Activated CD8-positive, alpha-beta memory T cell treated with anti-CD3 and anti-CD28 coated beads, Interleukin-2, amount 50 U/mL, for 24 hours (primary cell): Measurements from ENCODE around the gene PSMC5.
"Not testable (repeated sequence)": the region's sequence is repeated elsewhere in the genome, so short reads cannot be mapped to it uniquely, and the experiment has no call there.

Experiments
- DNase-seq: peaks from one replicate; pipeline ENCODE4 v3.0.0-alpha.2; 2020; ENCODE audit errors: extremely low read depth

The PSMC5 gene

DNA sequence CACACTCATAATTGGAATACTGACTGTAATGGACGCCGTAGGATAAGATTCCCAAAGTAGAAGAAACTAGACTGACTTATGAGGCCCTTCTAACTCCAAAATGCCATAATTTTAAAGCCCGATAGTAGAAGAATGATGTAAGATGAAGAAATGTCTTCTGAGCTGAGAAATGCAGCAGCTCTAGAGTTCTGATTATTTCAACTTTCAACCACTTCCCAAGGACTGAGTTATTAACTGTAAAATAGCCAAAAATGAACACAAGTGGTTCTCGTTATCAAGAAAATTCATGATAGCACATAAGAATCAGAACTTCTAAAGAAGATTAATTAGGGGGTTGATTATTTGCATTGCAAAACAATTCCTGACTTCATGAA is 43.0 kb downstream of the PSMC5 start:
- not testable (repeated sequence) for DNase-seq

DNA sequence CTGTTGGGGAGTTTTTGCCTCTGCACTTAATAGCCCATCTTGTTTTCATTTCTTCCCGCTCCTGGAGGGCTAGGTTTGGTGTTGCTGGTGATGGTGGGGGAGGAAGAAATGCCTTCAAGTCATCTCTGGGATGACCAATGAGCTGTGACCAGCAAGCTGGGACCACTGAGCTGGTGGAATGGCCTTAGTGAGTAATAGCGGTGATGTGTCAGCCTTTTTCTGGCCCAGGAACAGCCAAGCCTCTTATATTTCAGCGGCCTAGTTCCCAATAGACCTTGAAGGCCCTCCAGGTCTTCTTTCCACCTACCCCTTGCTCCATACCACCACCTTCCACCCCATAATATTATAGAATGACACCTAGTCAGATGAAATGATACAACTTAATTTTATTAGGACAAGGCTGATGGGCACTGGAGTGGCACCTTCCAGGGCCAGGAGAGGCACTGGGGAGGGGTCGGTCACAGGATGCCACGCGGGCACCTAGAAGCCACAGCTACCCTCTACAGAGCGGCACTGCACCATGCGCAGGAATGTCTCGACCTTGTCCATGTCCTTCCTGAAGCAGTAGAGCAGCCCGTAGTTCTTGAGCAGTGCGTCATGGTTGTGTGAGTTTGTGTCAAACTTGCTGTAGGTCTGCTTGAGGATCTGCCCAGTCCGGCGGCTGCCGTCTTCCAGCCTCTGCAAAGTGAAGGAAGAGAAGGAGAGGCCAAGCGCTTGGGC is 44.6 kb downstream of the PSMC5 start:
- not testable (repeated sequence) for DNase-seq

DNA sequence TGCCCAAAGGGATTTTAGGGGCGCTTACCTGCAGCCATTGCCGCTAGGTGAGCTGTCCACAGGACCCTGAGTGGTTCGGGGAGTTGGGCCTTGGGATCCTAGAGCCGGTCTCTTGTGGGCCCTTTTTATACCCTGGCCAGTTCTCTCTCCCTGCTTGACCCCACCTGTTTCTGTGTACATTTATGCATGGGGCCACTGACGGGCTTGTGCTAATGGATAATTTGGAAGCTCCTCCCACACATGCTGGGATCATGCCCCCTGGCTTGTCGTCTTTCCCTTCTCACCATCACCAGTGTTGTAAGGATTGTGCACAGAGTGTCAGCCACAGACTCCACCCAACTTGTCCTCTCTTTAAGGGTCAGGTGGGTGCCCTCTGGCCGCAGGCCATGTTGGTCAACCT is 46.3 kb downstream of the PSMC5 start, which contains the start of gene CSH2:
Gene CSH2 (minus strand): TSS at position 101 of the 400 bp plus-strand sequence. CDS start 63 bp downstream, at position 38.
- DNase-seq, result not testable (repeated sequence)

DNA sequence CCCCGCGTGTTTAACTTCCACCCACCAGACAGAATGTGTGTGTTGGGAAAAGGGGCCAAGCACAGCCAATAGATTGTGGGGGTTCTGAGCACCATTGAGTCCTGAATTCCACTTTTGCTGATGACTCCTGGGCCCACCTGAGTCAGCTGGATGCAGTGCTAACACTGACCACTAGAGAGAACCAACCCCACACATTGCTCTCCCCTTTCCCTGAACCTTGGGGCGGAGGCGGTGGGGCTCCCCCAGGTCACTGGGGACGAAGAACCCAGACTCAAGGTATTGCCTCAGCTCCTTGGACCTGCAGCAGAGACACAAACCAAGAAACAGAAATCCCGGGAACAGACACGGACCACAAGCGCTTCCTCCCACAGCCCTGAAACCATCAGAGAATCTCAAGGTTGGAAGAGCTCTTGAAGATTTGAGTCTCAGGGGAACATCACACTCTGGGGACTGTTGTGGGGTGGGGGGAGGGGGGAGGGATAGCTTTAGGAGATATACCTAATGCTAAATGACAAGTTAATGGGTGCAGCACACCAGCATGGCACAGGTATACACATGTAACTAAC is 46.9 kb downstream of the PSMC5 start:
- not testable (repeated sequence) for DNase-seq

DNA sequence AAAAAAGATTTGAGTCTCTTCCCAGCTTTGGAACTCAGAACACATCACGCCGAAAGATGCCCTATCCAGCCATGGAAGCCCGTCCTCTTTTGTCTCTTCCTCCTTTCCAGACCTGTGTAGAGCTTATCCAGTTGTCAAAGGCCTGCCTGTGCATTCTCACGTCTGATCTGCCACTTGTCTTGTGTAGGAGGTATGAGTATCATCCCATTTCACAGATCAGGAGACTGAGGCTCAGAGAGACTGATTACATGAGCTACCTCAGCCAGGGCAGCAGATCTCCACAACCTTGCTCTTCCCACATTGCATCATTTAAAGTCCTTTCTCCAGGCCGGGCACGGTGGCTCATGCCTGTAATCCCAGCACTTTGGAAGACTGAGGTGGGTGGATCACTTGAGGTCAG is 47.5 kb downstream of the PSMC5 start:
- not testable (repeated sequence) for DNase-seq

DNA sequence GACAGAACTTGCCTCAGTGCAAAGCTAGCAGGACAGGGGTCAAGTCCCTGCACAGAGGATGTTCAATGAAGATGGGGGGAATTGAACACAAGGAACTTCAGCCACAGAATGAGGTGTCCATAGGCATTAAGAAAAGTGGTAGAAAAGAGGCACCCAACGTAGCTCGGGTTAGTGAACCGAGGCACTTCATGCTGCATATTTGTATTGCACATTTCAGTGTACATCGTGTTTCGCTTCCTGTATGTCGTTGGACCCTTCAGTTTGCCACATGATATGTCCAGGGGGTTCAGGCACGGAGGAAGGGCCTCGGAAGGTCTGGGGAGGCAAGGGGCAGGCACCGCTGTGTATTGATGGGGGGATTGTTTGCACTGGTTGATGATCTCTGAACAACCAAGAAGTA is 51.2 kb downstream of the PSMC5 start:
- DNase-seq, result not testable (repeated sequence)

DNA sequence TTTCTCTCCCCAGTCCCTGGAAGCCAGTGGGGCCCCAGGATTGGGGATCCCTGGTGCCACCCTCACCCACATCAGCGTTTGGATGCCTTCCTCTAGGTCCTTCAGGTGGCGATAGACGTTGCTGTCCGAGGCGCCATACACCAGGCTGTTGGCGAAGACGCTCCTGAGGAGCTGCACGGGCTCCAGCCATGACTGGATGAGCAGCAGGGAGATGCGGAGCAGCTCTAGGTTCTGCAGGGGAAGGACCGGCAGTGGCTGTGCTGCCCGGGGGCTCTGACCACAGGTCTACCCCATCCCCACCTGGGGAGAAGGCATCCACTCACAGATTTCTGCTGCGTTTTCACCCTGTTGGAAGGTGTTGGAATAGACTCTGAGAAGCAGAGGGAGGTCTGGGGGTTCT is 53.5 kb downstream of the PSMC5 start:
- DNase-seq, result no peak

DNA sequence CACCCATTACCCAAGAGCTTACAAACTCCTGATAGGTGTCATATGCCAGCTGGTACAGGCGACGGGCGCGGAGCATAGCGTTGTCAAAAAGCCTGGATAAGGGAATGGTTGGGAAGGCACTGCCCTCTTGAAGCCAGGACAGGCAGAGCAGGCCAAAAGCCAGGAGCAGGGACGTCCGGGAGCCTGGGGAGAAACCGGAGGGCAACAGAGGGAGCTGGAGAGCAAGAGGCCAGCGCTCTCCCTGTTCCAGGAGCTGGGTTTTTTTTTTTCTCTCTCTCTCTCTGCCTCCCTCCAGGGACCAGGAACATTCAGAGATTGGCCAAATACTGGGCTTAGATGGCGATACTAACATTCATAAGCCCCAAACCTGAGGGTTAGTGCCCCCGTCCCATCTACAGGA is 54.1 kb downstream of the PSMC5 start:
- DNase-seq, result not testable (repeated sequence)
